T-helper 22 cell (primary cell): ENCODE results near the gene POLRMT.
"Not testable (repeated sequence)": the region's sequence is repeated elsewhere in the genome, so short reads cannot be mapped to it uniquely, and the experiment has no call there.

Source experiments
- DNase-seq: peaks from one replicate; pipeline ENCODE4 v3.0.0-alpha.2; 2020; ENCODE audit warnings: low read depth

Gene POLRMT

DNA sequence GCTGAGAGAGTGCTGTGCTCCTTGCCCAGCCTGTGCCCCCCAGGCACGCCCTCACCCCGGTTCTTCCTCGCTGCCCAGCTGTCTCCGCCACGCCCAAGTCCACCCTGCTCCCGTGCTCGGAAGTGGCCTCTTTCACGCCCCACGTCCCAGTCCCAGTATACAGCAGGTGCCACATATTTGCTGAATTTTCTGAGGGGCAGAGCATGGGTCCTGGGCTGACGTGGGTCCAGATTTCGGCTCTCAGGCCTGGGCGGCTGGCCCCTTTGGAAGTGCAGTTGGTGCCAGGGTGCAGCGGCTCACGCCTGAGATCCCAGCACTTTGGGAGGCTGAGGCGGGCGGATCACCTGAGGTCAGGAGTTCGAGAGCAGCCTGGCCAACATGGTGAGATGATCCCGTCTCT, 40.3 kb downstream of the POLRMT start:
- DNase-seq: no peak

DNA sequence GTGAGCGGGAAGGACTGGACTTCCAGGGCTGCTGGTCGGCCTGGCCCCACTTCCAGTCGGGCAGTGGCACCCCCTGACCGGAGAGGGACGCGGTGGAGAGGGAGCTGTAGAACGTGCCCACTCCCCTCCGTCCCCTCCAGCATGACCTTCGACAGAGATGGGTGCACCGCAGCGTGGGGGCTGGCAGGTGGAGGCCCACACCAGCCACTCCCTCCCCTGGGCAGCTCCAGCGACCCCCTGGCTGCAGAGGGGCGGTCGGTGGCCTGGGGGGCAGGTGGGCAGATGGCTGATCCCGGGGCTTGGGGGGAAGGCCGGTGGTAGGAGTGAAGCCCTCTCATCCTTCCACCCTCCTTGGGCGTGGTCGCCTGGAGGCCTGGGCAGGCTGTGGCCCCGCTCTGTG, 41.2 kb downstream of the POLRMT start:
- no peak for DNase-seq

DNA sequence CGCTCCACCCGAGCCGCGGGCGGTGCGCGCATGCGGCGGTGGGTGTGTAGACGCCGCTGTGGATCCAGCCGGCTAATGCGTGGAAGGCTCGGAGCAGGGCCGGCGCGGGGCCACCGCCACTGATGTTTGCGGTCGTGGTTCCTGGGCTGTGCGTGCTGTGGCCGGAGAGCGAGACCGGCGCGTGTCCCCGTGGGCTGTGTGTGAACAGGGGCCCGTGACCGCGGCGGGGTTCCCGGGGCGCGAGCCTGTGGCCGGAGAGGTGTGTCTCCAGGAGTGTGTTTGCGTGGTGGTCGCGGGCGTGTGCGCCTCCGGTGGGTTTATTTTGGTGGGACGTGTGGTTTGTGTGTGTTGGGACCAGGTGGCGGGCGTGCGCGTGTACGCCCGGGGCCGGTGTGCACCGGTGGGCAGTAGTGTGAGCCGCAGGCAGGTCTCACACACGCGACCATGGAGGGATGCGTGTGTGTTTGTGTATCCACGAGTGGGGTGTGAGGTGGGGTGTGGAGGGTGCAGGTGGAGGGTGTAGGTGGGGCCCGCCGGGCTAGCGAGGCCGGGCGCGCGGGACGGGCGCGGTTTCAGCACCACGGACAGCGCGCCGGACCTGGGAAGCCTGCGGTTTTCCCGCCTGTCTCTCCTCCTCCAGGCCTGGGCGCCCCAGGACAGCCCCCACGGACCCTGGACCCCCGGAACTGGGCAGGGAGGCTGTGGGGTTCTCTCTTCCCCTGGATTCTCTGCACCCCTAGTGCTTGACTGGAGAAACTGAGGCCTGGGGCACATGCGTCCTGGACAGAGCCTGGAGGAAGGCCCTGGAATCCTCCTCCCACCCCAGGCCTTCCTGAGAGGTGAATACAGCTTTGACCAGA, 42.0 kb downstream of the POLRMT start:
- no peak for DNase-seq

DNA sequence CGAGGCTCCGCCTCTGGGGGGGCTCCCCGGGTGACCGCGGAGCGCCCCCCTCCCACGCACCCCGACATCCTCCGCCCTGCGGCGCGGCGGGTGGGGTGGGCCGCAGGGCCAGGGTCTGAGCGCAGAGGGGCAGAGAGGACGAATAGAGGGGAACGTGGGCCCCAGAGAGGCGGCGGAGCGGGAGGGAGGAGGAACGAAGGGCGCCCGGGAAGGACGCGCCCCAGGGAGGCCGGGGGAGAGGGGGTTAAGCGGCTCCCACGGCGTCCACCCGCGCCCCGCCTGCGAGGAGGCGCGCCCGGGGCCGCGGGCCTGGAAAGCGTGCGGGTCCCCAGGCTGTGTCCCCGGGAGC, 42.6 kb downstream of the POLRMT start:
- DNase-seq: no peak

DNA sequence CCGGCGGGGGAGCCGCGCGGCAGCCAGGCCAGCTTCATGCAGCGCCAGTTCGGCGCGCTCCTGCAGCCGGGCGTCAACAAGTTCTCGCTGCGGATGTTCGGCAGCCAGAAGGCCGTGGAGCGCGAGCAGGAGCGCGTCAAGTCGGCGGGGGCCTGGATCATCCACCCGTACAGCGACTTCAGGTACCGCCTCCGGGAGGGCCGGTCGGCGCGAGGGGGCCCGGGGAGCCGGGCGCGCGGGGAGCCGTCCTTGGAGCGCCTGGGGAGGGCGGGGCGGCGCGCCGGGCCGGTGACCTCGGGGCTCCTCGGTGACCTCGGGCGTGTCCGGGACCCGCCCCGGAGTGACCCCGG, 43.0 kb downstream of the POLRMT start:
- no peak for DNase-seq

DNA sequence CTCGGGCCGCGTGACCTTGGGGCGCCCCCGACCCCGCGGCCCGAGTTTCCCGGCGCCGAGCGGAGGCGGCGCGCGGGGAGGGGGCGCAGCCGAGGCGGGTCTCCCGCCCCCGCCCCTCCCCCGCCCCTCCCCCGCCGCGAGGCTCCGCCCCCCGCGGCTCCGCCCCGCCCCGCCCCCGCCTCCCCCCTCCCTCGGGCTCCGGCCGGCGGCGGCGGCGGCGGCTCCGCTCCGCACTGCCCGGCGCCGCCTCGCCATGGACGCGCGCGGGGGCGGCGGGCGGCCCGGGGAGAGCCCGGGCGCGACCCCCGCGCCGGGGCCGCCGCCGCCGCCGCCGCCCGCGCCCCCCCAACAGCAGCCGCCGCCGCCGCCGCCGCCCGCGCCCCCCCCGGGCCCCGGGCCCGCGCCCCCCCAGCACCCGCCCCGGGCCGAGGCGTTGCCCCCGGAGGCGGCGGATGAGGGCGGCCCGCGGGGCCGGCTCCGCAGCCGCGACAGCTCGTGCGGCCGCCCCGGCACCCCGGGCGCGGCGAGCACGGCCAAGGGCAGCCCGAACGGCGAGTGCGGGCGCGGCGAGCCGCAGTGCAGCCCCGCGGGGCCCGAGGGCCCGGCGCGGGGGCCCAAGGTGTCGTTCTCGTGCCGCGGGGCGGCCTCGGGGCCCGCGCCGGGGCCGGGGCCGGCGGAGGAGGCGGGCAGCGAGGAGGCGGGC, 43.5 kb downstream of the POLRMT start, which contains the start of gene HCN2:
Gene HCN2 (plus strand): TSS at position 189 of the 703 bp plus-strand sequence. CDS start 65 bp downstream, at position 254.
- no peak for DNase-seq

DNA sequence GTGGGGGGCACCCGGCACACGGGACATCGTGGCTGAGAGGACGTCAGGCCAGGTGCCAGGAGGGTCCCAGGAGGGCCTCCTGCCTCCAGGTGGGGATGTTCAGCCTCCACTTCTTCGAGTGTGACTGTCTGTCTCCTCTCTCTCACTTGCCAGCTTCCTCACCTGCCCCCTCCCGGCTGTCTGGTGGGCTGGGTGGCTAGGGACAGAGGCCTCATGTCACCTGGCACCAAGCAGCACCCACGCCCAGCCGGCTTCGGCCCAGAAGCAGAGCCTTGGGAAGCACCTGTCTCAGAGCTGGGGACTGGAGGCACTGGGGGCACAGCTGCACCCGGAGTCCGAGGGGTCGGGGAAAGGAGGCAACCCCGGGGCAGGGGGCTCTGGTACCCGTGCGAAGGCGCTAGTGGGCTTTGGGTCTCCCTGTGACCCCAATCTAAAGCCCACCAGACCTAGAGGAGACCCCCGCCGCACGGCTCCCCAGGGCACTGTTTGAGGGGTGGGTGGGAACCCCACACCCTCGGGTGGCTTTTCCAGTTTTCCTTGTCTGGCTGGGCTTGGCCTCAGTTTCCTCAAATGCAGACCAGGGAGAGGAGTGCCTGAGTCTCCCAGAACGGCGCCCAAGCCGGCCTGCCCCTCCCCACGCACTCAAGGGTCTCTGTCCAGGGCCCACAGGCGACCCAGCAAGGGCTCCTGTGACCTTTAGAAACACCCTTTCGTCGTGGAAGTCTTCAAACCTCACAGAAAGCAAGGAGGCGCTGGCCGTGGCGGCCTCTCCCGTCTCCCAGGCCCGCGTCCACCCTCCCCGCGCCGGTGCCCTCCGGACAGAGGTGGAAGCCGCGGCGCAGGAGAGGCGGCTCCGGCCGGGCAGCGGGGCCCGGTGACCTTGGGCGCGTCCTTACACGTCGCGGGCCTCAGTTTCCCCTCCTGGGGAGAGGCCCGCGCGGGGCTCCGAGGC, 44.3 kb downstream of the POLRMT start:
- DNase-seq: no peak

DNA sequence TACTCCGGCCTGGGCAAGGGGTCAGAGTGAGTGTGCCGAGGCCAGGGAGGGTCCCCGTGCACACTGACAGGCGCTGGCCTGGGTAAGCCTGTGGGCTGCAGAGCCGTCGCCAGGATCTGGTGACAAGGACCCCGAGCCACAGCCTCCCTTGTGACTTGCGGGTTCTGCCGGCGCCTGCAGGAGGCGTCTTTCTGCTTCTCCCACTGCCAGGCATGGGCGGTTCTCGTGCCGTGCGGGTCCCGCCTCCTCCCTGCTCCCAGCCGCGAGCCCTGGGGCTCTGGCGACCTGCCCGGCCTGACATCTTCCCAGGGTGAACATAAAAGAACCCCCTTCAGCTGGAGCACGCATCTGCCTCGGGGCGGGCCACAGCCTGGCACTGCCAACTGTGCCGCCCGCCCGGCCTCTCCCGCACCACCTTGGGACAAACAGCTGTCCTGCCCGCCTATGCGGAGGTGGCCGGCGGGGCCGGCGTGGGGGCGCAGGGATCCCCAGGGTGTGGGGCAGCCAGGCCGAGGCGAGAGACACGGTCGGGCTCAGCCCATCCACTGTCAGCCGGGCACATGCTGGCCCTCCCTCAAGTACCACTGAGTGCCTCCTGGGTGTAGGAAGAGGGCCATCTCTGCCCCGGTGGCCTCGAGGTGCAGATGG, 45.1 kb downstream of the POLRMT start:
- DNase-seq: peak; percentile 32

DNA sequence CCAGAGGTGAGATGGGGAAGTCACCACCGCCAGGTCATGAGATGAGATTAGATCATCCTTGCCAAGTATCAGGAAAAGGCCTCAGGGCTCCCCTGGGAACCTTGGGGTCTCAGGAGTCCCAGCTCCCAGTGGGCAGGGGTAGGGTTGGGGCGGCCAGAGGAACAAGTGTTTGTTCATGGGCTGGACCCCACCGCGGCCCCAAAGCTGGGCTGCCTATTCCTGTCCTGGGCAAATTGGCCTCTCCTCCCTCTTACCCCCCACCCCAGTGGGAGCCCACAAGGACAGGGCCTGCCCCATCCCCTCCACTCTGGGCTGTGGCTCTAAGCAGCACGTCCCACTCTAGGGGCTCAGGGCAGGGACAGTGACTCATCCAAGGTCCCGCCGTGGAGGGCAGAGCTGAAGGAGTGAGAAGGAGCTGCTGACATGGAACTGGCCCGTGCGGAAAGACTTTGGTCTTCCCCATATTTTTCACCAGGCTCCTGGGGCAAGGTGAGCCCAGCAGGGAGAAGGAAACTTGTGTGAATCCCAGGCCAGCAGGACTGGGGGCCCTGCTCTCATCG, 47.7 kb downstream of the POLRMT start:
- no peak for DNase-seq

DNA sequence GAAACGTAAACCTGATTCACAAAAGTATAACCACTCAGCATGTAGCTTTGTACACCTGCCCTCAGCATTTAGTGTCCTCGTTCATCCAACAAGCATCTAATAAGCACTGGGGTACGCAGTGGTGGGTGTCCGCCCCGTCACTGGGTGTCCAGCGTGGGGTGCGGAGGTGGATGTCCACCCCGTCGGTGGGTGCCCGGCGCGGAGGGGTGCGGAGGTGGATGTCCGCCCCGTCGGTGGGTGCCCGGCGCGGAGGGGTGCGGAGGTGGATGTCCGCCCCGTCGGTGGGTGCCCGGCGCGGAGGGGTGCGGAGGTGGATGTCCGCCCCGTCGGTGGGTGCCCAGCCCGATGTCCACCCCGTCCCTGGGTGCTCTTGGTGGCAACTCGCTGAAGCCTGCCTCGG, 48.2 kb downstream of the POLRMT start:
- DNase-seq: not testable (repeated sequence)

DNA sequence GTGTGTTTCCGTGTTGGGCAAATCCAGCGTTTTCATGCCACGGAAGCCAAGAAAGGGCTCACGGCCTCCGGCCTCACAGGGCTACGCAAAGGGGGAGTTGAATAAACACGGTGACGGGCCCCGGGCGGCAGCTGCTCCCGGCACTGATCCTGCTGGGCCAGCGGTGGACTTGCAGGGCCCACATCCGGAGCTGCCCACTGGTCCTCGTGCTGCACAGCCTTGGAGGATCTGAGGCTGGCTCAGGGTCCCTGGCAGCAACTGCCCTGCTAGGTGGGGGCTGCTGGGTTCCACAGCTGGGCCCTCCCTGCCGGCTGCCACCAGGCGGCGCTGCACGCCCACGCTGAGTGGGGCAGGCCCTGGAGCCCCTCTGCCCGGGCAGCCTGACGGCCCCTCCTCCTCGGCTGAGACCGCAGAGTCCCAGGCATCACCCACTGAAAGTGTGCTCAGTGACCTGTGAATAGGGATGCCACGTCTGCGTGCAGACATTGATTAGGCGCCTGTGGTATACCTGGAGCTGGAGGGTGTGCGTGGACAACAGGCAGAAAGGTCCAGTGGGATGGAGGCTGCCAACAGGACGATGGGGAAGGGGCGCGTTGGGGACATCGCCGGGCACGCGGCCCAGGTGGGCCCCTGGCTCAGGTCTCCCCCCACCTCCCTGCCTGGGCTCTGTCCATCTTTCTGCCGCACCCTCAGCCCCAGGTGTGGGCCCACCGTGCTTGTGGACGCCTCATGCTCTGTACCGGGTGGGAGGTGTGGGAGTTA, 48.9 kb downstream of the POLRMT start:
- peak; percentile 27 for DNase-seq

DNA sequence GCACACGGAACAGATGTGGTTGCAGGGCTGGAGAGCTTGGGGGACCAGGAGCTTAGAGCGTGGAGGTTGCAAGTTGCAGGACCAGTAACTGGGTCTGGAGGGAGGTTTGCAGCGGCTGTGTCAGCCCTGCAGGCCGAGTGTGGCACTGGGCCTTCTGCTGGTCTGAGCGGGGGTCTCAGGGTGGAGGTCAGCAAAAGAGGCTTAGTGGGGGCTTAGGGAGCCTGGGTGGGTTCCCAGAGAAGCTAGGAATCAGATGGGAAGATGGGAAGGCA, 49.4 kb downstream of the POLRMT start:
- DNase-seq: no peak

DNA sequence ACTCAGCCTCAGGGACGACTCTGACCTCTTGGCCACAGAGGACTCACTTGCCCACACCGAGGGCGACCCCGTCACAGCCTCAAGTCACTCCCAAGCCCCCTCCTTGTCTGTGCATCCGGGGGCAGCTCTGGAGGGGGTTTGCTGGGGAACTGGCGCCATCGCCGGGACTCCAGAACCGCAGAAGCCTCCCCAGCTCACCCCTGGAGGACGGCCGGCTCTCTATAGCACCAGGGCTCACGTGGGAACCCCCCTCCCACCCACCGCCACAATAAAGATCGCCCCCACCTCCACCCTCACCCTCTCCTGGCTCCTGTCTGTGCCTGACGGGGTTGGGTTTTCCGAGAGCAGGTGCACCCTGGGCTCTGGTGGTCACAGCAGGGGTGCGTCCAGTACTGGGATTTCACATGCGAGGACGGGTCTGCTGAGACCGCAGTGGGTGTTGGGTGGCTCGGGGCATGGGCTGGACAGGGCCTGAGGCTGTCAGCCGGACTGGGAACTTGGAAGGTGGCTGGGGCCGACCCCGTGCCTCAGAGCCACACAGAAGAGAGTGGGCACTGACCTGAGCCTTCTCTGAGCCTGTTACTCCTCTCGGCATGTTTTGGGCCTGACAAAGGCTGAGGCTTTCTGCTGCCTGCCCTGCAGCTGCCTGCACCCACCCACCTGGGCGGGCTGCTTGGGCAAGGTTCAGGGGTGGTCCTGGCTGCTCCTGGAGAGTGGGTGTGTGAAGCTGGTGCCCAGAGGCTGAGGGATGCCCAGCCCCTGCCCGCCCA, 50.0 kb downstream of the POLRMT start:
- no peak for DNase-seq

DNA sequence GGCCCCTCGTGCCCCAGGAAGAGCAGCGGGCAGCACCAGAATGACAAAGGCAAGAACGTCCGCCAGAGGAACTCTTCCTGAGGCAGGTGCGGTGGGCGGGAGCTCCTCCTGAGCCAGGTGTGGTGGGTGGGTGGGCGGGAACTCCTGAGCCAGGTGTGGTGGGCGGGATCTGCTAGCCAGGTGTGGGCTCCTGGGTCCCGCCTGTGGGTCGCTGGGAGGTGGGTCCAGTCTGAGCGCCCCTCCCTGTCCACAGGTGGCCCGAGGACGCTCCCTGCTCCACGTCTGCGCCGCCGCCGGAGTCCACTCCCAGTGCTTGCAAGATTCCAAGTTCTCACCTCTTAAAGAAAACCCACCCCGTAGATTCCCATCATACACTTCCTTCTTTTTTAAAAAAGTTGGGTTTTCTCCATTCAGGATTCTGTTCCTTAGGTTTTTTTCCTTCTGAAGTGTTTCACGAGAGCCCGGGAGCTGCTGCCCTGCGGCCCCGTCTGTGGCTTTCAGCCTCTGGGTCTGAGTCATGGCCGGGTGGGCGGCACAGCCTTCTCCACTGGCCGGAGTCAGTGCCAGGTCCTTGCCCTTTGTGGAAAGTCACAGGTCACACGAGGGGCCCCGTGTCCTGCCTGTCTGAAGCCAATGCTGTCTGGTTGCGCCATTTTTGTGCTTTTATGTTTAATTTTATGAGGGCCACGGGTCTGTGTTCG, 50.7 kb downstream of the POLRMT start:
- no peak for DNase-seq

DNA sequence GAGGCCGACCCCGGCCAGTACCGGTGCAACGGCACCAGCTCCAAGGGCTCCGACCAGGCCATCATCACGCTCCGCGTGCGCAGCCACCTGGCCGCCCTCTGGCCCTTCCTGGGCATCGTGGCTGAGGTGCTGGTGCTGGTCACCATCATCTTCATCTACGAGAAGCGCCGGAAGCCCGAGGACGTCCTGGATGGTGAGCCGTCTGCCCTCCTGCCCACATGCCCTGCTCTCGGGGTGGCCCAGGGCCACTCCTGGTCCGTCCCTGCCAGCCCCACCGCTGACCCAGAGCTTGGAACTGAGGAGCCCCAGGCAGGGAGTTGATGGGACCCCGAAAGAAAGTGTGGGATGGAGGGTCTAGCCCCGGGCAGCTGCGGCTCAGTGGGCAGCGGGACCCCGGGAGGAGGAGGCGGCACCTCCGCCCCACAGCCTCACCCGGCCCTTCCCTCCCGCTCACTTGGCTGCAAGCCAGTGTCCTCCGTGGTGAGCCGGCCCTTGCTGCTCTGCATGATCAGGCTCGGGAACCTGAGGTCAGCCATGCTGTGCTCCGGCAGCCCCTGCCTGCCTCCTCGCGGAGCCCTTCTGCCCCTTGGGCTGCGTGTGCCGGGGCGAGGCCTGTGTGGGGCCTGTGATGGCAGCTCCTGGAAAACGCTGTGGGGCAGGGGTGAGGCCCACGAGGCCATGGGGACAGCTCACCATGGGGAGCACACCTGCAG, 51.8 kb downstream of the POLRMT start:
- no peak for DNase-seq

DNA sequence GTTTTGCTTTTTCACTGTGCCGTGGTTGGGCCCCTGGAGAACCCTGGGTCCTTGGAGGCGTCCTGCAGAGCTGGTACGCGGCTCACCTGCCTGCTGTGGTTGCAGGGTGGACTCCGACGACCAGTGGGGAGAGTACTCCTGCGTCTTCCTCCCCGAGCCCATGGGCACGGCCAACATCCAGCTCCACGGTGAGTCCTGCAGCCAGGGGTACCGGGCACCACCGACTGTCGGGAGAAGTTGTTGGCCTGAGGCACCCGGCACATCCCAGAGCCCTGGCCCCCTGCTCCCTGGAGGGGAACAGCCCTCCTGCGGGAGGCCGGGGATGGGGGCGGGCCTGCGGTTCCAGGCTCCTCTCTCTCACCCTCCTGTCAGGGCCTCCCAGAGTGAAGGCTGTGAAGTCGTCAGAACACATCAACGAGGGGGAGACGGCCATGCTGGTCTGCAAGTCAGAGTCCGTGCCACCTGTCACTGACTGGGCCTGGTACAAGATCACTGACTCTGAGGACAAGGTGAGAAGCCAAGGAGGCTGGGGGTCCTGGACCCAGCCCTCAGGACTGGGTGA, 53.0 kb downstream of the POLRMT start:
- DNase-seq: no peak

DNA sequence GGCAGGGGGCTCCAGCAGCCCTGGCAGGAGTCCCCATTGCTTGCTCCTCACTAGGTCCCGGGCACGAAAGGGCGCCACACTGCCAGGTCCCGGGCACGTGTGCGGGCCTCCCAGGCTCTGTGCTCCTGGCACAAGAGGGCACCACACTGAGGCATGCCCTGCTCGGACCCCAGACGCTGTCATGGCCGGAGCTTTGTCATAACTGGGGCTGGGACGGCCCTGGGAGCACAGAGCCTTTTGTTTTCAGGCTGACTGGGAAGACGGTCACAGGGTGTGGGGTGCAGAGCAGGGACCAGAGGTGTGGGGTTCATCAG, 53.5 kb downstream of the POLRMT start:
- DNase-seq: no peak

DNA sequence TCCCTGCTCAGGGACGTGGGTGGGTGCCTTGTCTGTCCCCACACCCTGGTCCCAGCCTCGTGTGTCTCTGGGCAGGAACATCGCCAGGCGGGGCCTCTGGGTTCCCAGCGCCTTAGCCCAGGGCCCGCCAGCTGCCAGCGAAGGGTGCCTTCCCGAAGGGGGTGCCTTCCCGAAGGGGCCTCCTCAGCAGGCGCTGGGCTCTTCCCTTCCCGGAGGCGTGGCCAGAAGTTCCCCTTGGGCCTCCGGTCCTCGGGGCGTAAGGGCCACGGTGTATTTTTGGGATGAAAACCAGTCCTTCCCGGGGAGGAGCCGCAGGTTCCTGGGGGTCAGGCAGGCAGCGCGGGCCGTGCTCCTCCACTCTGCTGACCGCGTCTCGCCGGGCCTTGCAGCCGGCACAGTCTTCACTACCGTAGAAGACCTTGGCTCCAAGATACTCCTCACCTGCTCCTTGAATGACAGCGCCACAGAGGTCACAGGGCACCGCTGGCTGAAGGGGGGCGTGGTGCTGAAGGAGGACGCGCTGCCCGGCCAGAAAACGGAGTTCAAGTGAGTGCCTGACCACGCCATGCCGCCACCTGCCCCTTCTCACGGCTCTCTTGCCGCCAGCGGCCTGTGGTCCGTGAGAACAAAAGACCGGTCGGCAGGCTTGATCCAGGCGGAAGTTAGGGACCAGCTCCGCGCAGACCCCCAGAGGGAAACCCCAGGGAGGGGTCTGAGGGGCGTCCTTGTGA, 54.1 kb downstream of the POLRMT start:
- no peak for DNase-seq
